Occipital lobe (tissue), 2 donors: ENCODE results near the gene IFNA13. TPM values are rescaled to one million over a fixed set of nuclear protein-coding genes. Genes with fewer than 3 reads are reported as not detected.
"Not testable (repeated sequence)": the region's sequence is repeated elsewhere in the genome, so short reads cannot be mapped to it uniquely, and the experiment has no call there.

Source experiments
- DNase-seq: peaks from one replicate; lab custom pipeline; 2025; lab: John Stamatoyannopoulos, UW
- total RNA-seq: library from RNA; depleted of rRNA; stranded (reverse); fragments of >200 nt; gene quantifications from one replicate; pipeline ENCODE4 v1.2.3, GENCODE V29; 2014

Gene IFNA13
- total RNA-seq: not detected

- DNase-seq: no peak
Observed at GRCh38 chr9:21367957-21368356, at the start of gene IFNA13. Gene IFNA13, minus strand, starts transcription at chr9:21368057. Its CDS starts 47 bp downstream, at chr9:21368010.

DNA sequence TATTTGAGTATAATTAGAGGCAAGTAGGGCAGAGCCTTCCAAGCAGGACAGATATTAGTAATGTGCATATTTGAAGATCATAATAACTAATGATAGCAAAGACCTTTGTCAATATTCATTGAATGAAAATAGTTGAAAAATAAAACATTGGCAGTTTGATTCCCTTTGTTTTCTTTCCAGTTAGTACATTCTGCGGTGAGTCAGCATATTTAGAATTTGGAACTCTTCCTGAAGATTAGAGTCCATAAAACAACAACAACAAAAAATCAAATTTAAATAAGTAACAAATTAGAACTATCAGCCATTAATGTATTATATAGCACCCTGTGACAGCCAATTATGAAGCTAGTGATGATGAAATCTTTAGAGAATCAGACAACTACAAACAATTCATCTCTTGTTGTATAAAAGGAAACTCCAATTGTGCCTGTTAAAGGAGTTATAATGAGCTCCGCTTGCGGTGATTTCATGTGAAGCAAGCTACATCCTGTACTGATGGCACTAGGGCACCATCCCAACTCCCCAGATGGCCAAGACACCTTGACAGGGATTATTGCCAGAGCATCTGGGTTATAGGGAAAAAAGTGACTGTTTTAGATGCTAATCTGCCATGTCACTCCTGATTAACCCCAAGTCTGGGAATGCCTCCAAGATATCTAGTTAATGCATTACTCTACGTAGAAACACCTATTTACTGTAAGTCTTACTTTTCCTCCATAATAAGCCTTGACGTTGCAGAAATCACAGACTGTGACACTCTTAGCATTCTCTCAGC, 47.8 kb upstream of the IFNA13 start:
- DNase-seq: no peak

DNA sequence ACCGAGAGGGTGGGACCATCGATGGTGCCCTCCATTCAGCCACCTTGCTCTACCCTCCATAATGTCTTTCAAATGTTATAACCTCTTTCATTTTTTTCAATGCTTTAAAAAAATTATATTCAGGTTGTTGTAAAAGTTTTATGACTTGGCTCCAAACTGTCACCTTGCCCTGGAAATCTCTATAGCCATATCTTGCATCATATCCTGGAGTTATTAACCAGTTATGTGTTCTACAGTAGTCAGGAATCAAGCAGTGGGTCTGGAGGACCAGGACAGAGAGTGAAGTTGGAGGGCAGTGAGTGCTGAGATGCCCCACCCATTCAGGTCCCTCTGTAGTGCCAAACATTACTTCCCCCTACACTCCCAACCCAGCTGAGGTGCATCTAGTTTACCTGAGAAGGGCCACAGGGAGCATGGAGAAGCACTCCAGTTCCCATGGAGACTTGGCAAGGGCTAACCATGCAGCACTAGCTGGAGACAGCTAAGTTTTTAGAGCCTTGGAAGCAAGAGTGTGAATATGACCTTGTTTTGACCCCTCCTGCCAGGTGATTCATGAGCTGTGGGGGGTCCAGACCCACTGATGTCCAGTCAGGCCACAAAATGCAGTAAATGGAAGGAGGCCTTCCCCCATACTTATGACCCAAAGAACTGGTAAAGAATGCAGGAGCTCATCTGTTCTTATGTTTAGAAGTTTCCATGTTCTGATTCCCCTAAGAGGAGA, 46.5 kb upstream of the IFNA13 start:
- no peak for DNase-seq

- DNase-seq: no peak
Observed at GRCh38 chr9:21413624-21414023, 45.8 kb upstream of the IFNA13 start.

DNA sequence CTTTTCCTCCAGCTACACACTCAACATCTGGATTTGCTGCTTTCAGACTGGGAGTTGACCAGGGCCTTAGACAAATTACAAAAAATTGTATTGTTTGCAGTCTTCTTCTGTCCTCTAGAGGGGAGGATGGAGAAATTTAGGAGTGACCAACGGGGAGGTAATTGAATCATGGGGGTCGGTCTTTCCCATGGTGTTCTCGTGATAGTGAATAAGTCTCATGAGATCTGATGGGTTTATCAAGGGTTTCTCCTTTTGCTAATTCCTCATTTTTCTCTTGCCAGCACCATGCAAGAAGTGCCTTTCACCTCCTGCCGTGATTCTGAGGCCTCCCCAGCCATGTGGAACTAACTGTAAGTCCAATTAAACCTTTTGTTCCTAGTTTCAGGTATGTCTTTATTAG, 45.3 kb upstream of the IFNA13 start:
- no peak for DNase-seq

DNA sequence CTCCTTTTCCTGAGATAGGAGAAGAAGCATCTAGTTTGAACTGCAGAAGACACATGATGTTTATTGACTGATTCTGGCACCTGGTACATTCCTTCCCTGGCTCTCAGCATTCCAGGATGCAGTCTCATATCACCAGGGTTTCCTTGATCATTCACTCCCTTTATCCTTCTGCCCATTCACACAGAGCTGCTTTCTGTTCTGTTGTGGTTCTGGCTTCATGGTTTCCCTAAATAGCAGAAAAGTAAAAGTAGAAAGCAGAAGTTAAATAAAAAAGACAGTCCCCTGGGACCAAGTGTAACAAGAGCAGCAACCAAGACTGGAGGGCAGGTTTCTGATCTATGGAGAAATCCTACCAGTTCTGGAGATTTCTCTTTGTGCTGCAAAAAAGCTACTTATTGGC, 44.2 kb upstream of the IFNA13 start:
- DNase-seq: no peak

DNA sequence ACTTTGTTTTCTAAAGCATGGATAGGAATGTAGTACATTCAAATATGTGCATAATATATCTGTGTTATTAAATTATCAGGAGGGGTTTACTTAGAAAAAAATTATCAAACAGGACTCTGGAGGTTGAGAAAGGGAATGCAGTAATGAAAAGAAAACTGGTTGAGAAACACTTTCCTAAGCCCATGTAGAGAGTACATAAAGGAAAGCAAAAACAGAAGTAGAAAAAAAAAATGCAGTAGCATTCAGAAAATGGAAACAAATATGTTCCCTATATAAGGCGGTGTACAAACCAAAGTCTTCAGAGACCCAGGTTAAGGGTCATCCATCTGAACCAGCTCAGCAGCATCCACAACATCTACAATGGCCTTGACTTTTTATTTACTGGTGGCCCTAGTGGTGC, 41.0 kb upstream of the IFNA13 start, which contains the start of gene IFNA8:
IFNA8 (plus strand) TSS at position 301 of the 400 bp plus-strand sequence; CDS start at position 361, 60 bp downstream.
- DNase-seq: no peak

DNA sequence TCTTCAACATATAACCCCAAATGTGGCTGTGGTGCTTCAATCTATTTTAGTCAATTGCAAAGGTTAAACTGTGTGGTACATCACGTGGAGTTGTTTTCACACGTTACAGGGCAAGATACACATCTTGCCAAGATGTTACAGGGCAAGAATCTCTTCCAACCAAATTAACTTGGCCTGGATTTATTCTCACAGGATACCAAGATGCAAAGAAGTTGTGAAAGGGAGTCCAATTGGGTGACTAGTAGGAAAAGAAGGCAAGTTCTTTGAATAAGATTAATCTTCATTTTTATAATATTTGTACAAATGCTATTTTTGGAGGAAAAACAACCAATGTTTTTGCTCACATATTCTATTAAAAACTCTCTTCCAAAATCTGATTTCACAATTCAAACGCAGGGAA, 36.3 kb upstream of the IFNA13 start:
- DNase-seq: no peak

DNA sequence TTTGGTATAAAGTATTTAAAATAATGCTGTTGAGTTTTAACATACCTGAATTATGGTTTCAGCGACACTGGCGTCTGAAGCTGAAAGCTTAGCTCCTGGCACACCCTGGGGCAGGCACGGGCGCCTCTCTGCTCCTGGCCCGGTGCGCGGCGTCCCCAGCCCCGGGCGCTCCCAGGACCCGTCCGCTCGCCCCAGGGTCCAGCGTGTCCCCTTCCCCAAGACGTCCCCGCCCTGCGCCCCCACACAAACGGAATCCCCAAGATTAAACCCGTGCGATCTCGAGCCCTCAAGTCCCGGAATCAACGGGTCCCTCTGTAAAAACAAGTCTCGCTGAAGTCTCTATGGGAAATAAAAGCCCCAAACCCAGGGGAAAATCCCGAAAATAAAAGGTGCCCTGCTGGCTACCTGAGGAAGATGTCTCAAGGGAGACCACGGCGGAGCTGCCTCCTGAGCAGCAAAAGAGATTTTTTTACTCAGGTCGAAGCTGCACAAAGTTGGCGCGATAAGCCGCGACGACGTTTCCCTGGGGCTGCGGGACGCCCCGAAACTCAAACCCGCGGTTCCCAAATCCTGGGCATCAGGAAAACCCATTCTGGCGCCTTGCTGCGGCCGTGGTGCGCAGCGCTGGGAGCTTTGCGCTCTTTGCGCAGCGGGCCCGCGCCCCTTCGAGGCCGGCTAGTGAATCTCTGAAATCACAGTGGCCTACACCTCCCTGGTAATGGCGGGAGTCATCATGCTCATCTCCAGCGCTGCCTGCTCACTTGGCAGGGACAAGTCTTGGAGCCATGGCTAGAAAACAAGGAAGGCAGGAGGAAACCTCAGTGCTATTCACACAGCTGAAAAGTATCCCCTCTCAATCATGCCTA, 34.8 kb upstream of the IFNA13 start:
- DNase-seq: peak; percentile 8

- DNase-seq: no peak
Observed at GRCh38 chr9:21399956-21400355, 32.1 kb upstream of the IFNA13 start.

DNA sequence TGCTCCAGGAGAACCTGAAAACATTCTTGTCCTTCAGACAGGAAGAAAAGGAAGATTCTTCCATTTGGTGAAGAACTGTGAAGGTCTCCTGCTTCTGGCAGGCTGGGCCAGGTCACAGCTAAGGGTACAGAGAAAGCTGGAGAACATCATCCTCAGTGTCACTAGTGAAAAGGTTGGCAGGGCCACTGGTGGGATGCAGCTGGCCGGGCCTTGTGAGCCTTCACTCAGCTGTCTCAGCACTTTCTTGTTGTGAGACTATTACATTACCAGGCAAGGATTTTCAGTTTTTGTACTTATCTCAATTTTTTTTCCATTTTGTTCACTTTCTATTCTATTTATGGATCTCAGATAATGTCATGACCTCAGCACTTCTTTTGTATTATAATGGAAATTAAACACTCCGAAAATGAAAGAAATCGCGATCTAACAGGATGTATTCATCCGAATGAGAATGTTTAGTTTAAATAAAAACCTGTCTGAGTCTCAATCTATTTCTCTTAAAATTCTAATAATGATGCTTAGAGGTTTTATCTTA, 31.2 kb upstream of the IFNA13 start:
- no peak for DNase-seq

- DNase-seq: peak; percentile 26
Observed at GRCh38 chr9:21395778-21396717, 28.2 kb upstream of the IFNA13 start.

- DNase-seq: no peak
Observed at GRCh38 chr9:21392270-21392669, 24.4 kb upstream of the IFNA13 start.

DNA sequence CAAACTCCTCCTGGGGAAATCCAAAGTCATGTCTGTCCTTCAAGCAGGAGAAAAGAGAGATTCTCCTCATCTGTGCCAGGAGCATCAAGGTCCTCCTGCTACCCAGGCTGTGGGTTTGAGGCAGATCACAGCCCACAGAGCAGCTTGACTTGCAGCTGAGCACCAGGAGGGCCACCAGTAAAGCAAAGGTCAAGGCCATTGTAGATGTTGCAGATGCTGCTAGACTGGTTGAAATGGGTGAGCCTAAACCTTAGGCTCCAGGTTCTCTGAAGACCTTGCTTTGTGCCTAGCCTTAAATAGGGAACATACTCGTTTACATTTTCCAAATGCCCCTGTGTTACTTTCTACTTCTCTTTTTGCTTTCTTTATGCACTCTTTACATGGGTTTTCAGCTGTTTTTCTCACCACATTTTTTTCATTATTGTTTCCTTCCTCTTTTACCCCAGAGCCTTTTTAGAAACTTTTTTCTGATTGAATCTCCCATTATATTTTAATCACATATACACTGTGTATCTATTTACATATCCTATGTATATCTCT, 17.3 kb upstream of the IFNA13 start, which contains the start of gene IFNA2:
IFNA2 (minus strand) TSS at position 268 of the 540 bp plus-strand sequence; CDS start at position 199, 69 bp downstream.
- no peak for DNase-seq

DNA sequence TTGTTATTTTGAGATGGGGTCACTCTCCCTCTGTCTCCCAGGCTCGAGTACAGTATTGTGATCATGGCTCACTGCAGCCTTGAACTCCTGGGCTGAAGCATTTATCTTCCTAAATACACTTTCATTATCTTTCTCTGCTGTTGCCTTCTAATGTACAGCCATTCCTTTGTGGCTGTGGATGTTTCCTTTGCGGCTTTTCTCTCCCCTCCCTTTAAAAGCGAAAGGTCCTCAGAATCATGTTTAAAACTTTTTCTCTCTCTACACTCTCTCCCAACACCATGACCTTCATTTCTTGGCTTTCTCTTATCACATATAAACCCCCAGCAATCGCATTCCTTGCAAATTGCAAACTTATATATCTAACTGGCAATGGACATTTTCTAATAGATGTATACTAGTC, 15.8 kb upstream of the IFNA13 start:
- no peak for DNase-seq

DNA sequence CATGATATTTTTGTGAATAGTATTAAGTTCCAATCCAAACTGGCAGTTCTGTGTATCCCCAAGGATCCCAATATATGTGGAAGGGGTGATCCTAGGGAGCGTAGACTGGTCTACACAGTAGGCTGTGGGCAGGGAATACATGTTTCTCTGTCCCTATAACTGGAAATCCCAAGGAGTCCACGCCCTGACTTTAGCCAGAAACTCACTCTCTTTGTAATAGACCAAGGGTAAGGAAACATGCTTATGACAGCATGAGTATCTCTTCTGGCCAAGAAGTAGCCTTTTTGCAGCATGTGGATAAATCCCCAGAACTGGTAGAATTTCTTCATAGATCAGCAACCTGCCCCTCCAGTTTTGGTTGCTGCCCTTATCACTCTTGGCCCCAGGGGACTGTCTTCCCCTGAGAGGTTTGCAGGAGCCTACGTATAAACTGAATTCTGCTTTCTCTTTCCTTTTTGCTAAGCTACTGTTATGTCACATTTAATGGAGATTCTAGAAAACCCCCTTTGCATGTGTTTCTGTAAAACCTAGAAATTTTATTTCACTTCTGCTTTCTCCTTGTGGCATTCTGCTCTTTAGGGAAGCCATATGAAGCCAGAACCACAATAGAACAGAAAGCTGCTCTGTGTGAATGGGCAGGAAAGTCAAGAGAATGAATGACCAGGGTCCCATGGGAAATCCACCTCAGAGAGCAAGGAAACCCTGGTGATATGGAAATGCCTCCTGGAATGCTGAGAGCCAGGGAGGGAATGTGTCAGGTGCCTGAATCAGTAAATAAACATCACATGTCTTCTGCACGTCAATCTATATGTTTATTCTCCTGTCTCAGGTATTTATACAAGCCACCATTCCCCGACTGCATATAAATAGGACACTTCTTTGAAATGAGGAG, 13.8 kb upstream of the IFNA13 start:
- DNase-seq: no peak

DNA sequence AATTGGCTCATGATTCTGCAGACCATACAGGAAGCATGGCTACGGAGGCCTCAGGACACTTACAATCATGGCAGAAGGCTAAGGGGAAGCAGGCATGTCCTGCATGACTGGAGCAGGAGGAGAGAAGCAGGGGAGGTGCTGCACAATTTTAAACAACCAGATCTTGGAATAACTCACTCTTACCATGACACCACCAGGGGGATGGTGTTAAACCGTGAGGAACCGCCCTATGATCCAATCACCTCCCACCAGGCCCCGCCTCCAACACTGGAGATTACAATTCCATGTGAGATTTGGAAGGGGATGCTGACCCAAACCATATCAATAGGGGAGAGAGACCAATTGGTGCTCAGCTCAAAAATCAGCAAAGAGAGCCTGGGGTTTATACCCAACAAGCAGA, 3.6 kb upstream of the IFNA13 start:
- not testable (repeated sequence) for DNase-seq

- not testable (repeated sequence) for DNase-seq
Observed at GRCh38 chr9:21367169-21367568, 688 bp downstream of the IFNA13 start.

- DNase-seq: no peak
Observed at GRCh38 chr9:21362287-21362686, 5.6 kb downstream of the IFNA13 start.
